ENCODE data around the gene F11R. TPM values are rescaled to one million over a fixed set of nuclear protein-coding genes. Genes with fewer than 3 reads are reported as not detected.

Gene F11R
- total RNA-seq, 3 donors from 2014 or later, result 84.0 to 222 (median 157) TPM

GRCh38 chr1:161009602-161010211 is 11.2 kb downstream of the F11R start:
- no peak for TF ChIP-seq CTCF (IDR thresholded peaks at IDR 0.05)
- intact Hi-C loops (cut with DNase I, micrococcal nuclease), result no loop called here
- Histone ChIP-seq H3K4me1 (ENCODE audit: low read depth) (peaks cover 17% of the 10 kb centered on the region), H3K9me3 (no peaks in the 10 kb centered on the region), H3K4me3 (no peak overlapping the region), H3K36me3 (ENCODE audit: low read depth) (no peaks in the 10 kb centered on the region)
- DNase-seq (no peak), ATAC-seq (no peak)

GRCh38 chr1:161008869-161009510 is 12.0 kb downstream of the F11R start:
- no peak for TF ChIP-seq CTCF (IDR thresholded peaks at IDR 0.05)
- intact Hi-C loops (cut with DNase I, micrococcal nuclease), result no loop called here
- Histone ChIP-seq H3K9me3 (no peaks in the 10 kb centered on the region), H3K4me3 (no peak overlapping the region), H3K36me3 (ENCODE audit: low read depth) (no peaks in the 10 kb centered on the region), H3K4me1 (ENCODE audit: low read depth) (peaks cover 10% of the 10 kb centered on the region)
- no peak for DNase-seq
- no peak for ATAC-seq

- no peaks in the 10 kb centered on the region for H3K36me3 ChIP-seq (ENCODE audit: low read depth)
- ATAC-seq (no peak), DNase-seq (no peak)
- no peak for TF ChIP-seq CTCF (IDR thresholded peaks at IDR 0.05)
- H3K9me3 ChIP-seq, result no peaks in the 10 kb centered on the region
- intact Hi-C loops (cut with DNase I, micrococcal nuclease), result no loop called here
- no peaks in the 10 kb centered on the region for H3K4me1 ChIP-seq (ENCODE audit: low read depth)
- no peak overlapping the region for H3K4me3 ChIP-seq
Measured at GRCh38 chr1:161007369-161007768, 13.6 kb downstream of the F11R start.

GRCh38 chr1:161006563-161006962 is 14.4 kb downstream of the F11R start:
- intact Hi-C loops (cut with DNase I, micrococcal nuclease), result no loop called here
- no peaks in the 10 kb centered on the region for H3K36me3 ChIP-seq (ENCODE audit: low read depth)
- TF ChIP-seq CTCF (IDR thresholded peaks at IDR 0.05), result no peak
- no peaks in the 10 kb centered on the region for H3K9me3 ChIP-seq
- no peak overlapping the region for H3K4me3 ChIP-seq
- H3K4me1 ChIP-seq (ENCODE audit: low read depth), result no peaks in the 10 kb centered on the region
- ATAC-seq (peak; percentile 40), DNase-seq (no peak)

DNA sequence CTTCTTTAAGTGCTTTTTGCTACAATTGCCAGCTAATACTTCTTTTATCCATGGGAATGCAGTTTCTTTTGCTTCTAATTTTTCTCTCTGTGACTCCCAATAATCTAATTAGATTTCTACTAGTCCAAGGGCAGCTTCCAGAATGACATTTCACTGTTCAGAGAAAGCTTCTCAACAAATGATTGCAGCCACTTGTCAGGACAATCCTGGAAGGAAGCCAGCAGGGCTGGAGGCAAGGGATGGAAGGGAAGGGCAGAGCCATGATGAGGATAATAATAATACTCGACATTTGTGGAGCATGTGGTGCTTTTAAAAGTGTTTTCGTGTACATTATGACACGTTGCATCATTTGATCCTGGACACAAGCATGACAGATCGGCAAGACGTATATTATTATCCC is 19.4 kb downstream of the F11R start:
- no peak for ATAC-seq
- H3K4me1 ChIP-seq (ENCODE audit: low read depth), result peaks cover 3% of the 10 kb centered on the region
- DNase-seq, result no peak
- H3K36me3 ChIP-seq (ENCODE audit: low read depth), result no peaks in the 10 kb centered on the region
- intact Hi-C loops (cut with DNase I, micrococcal nuclease), result no loop called here
- TF ChIP-seq CTCF (IDR thresholded peaks at IDR 0.05), result no peak
- no peak overlapping the region for H3K4me3 ChIP-seq
- H3K9me3 ChIP-seq, result no peaks in the 10 kb centered on the region
